Panc1 (cell line): Measurements from ENCODE around the gene MBD3. TPM values are rescaled to one million over a fixed set of nuclear protein-coding genes. Genes with fewer than 3 reads are reported as not detected.

Experiments used
- ATAC-seq: fragments of 200-7000 bp; cut with Tn5 transposase; 2 replicates; pipeline ENCODE4 v1.9.1; 2020; ENCODE audit warnings: mild to moderate bottlenecking, moderate library complexity
- BruUV-seq: library from RNA; stranded (reverse); fragments of 400-500 nt; replicated peaks from 2 replicates; lab custom pipeline; 2021; lab: Mats Ljungman, UMichigan
- CTCF ChIA-PET: fragments of 300-600 bp; sonication (Branson Sonifier 250); formaldehyde crosslinking; loops from one replicate; lab custom pipeline; 2022; ENCODE audit warnings: antibody characterized with exemption; lab: Charles Lee
- POLR2A ChIA-PET: fragments of 300-600 bp; sonication (Branson Sonifier 250); formaldehyde crosslinking; loops from one replicate; lab custom pipeline; 2022; ENCODE audit warnings: antibody characterized with exemption; lab: Charles Lee
- DNase-seq: peaks from one replicate; pipeline ENCODE4 v3.0.0-alpha.2; 2010; ENCODE audit warnings: low read depth, low spot score
- H3K27ac ChIP-seq: 2 replicates; pipeline ENCODE4 v1.5.1; 2011; ENCODE audit warnings: mild to moderate bottlenecking, low read length, inconsistent platforms
- H3K27me3 ChIP-seq: fragments of 200-500 bp; sonication (Bioruptor generic); 2 replicates; pipeline ENCODE4 v1.6.0; 2014; ENCODE audit warnings: low read length, inconsistent platforms; ENCODE audit not compliant: control insufficient read depth, insufficient read depth
- H3K36me3 ChIP-seq: fragments of 200-500 bp; sonication (Bioruptor generic); 2 replicates; pipeline ENCODE4 v1.5.1; 2014; ENCODE audit warnings: inconsistent platforms, mild to moderate bottlenecking, low read length, moderate library complexity; ENCODE audit not compliant: control insufficient read depth, insufficient read depth
- H3K4me1 ChIP-seq: 2 replicates; pipeline ENCODE4 v1.5.1; 2011; ENCODE audit warnings: inconsistent platforms, mild to moderate bottlenecking, low read length, moderate library complexity; ENCODE audit not compliant: control insufficient read depth, insufficient read depth
- H3K4me3 ChIP-seq, 2 experiments: 2 replicates each; pipeline ENCODE4 v1.5.1; 2011 to 2012; ENCODE audit warnings: low read depth in 2 of 2, low read length in 2 of 2, mild to moderate bottlenecking in 2 of 2, inconsistent platforms in 1 of 2, moderate library complexity in 1 of 2
- H3K9me3 ChIP-seq: fragments of 200-500 bp; sonication (Bioruptor generic); 2 replicates; pipeline ENCODE4 v1.5.1; 2014; ENCODE audit warnings: low read depth, mild to moderate bottlenecking, inconsistent platforms, low read length, moderate library complexity; ENCODE audit not compliant: control insufficient read depth, insufficient read depth
- POLR2AphosphoS5 ChIP-seq: IDR thresholded peaks from 2 replicates; pipeline ENCODE4 v1.6.1; 2012; ENCODE audit warnings: mild to moderate bottlenecking, low read depth, low read length, moderate library complexity
- SIN3A ChIP-seq: IDR thresholded peaks from 2 replicates; pipeline ENCODE4 v1.6.1; 2012; ENCODE audit warnings: low read depth, mild to moderate bottlenecking, low read length, moderate library complexity, borderline replicate concordance; ENCODE audit not compliant: insufficient read depth
- TCF7L2 ChIP-seq: IDR thresholded peaks from 2 replicates; pipeline ENCODE4 v1.6.1; 2011; ENCODE audit warnings: mild to moderate bottlenecking, low read depth, low read length, inconsistent platforms
- in situ Hi-C: cut with HindIII; loops from 2 replicates; pipeline ENCODE4 v1.10.0; 2016; ENCODE audit warnings: low sequenced_read_pairs, low pct_unique_long_range_greater_than_20kb
- intact Hi-C: fragments of 100-400 bp; cut with micrococcal nuclease; formaldehyde crosslinking; loops from one replicate; pipeline ENCODE4 v1.10.0; 2022; ENCODE audit not compliant: unreplicated experiment
- total RNA-seq: library from RNA; stranded (reverse); gene quantifications from one replicate; pipeline ENCODE4 v1.2.1, GENCODE V29; 2021; ENCODE audit not compliant: unreplicated experiment
- TF ChIP-seq, protein P1 (sequence below): fragments of 450-650 bp; IDR thresholded peaks from 2 replicates; pipeline ENCODE4 v1.5.1; 2017; ENCODE audit warnings: mild to moderate bottlenecking
- TF ChIP-seq, protein P2 (sequence below), 2 experiments: IDR thresholded peaks; 2 replicates each; pipeline ENCODE4 v1.6.1; 2011 to 2012; ENCODE audit warnings: low read depth in 2 of 2, control low read depth in 1 of 2, low read length in 1 of 2, mild to moderate bottlenecking in 1 of 2, moderate library complexity in 1 of 2; ENCODE audit not compliant: insufficient read depth in 1 of 2

Gene MBD3
- total RNA-seq, 1 experiment from 2014 or later = 139 TPM

DNA sequence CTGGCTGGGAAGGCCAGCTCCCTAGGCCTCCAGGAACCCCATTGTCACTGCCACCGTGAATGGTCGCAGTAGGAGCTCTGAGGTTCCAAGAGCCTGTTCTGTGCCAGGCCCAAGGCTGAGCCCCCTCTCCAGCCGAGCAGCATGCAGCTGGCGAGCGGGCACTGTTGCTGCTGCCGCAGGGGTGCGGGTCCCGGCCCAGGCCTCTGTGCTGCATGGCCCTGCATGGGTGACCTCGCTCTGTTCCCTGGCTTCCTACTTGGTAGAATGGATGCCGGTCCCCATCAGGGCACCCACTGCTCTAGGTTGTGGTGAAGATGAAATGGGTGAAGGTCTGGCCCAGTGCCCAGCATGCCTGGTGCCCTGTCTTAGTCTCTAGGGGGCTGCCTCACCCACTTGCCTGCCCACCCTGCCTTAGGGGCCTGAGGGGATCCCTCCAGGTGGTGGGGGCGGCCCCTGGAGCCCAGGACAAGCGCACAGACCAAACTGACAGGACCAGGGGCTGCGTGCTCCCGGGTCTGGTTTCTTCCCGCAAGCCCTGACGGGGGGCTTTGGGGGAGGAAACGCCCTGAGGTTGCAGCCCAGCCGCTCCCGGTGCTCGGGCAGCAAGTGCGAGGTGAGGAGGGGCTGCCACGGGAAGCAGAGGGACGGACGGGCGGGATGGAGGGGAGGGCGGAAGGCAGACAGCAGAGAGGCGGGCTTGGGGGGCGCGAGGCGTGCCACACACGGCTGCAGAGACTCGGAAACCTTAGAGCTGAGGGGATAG is 21.3 kb upstream of the MBD3 start:
- DNase-seq (no peak), ATAC-seq (no peak)
- Histone ChIP-seq H3K4me3 (no peak overlapping the region), H3K4me1 (peaks cover 10% of the 10 kb centered on the region), H3K27me3 (no peaks in the 10 kb centered on the region), H3K9me3 (no peaks in the 10 kb centered on the region), H3K27ac (no peak overlapping the region), H3K36me3 (no peaks in the 10 kb centered on the region)
- CTCF ChIA-PET = no interaction called here
- TF ChIP-seq SIN3A (no peak), TCF7L2 (no peak), POLR2AphosphoS5 (no peak)
- TF ChIP-seq, protein P1, sequence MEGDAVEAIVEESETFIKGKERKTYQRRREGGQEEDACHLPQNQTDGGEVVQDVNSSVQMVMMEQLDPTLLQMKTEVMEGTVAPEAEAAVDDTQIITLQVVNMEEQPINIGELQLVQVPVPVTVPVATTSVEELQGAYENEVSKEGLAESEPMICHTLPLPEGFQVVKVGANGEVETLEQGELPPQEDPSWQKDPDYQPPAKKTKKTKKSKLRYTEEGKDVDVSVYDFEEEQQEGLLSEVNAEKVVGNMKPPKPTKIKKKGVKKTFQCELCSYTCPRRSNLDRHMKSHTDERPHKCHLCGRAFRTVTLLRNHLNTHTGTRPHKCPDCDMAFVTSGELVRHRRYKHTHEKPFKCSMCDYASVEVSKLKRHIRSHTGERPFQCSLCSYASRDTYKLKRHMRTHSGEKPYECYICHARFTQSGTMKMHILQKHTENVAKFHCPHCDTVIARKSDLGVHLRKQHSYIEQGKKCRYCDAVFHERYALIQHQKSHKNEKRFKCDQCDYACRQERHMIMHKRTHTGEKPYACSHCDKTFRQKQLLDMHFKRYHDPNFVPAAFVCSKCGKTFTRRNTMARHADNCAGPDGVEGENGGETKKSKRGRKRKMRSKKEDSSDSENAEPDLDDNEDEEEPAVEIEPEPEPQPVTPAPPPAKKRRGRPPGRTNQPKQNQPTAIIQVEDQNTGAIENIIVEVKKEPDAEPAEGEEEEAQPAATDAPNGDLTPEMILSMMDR = no peak
- TF ChIP-seq, protein P2, sequence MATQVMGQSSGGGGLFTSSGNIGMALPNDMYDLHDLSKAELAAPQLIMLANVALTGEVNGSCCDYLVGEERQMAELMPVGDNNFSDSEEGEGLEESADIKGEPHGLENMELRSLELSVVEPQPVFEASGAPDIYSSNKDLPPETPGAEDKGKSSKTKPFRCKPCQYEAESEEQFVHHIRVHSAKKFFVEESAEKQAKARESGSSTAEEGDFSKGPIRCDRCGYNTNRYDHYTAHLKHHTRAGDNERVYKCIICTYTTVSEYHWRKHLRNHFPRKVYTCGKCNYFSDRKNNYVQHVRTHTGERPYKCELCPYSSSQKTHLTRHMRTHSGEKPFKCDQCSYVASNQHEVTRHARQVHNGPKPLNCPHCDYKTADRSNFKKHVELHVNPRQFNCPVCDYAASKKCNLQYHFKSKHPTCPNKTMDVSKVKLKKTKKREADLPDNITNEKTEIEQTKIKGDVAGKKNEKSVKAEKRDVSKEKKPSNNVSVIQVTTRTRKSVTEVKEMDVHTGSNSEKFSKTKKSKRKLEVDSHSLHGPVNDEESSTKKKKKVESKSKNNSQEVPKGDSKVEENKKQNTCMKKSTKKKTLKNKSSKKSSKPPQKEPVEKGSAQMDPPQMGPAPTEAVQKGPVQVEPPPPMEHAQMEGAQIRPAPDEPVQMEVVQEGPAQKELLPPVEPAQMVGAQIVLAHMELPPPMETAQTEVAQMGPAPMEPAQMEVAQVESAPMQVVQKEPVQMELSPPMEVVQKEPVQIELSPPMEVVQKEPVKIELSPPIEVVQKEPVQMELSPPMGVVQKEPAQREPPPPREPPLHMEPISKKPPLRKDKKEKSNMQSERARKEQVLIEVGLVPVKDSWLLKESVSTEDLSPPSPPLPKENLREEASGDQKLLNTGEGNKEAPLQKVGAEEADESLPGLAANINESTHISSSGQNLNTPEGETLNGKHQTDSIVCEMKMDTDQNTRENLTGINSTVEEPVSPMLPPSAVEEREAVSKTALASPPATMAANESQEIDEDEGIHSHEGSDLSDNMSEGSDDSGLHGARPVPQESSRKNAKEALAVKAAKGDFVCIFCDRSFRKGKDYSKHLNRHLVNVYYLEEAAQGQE (IDR thresholded peaks at IDR 0.05; ENCODE audit: insufficient read depth in 1 of 2, low read depth in 2 of 2, low read length in 1 of 2) = no peak
- BruUV-seq = no TSS peak
- intact Hi-C loops (no loop called here), in situ Hi-C loops (no loop called here)
- POLR2A ChIA-PET = no interaction called here

DNA sequence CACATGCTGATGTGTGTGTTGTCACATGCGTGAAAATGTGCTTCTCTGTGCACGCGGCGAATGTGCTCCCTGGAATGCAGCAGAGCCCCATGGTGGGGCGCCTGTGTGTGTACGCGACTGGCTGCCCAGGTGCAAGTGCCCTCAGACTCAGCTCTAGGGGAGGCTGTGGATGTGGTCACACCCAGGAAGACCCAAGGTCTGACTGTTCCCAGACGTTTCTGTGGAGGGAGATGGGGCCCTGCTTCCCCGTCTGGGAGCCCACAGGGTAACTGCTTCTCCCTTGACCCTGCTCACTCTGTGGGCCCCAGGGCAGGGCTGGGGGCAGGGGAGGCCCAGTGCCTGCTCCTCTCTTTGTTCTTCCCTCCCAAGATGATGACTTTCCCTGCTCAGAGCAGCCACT is 20.5 kb upstream of the MBD3 start:
- Histone ChIP-seq H3K4me3 (no peak overlapping the region), H3K9me3 (no peaks in the 10 kb centered on the region), H3K4me1 (peaks cover 17% of the 10 kb centered on the region), H3K27ac (no peak overlapping the region), H3K36me3 (no peaks in the 10 kb centered on the region), H3K27me3 (no peaks in the 10 kb centered on the region)
- ChIA-PET POLR2A (no interaction called here), CTCF (interaction anchor here (0.5 to 0.6 kb wide), 2 partner anchors 59 to 67 kb away, joined by 3 read pairs; no protein-coding TSS in a partner anchor)
- TF ChIP-seq, protein P1 = no peak
- TF ChIP-seq POLR2AphosphoS5 (no peak), SIN3A (no peak), TCF7L2 (no peak)
- TF ChIP-seq, protein P2 (IDR thresholded peaks at IDR 0.05; ENCODE audit: insufficient read depth in 1 of 2, low read depth in 2 of 2, low read length in 1 of 2) = no peak
- DNase-seq (no peak), ATAC-seq (no peak)
- in situ Hi-C loops (no loop called here), intact Hi-C loops (no loop called here)
- BruUV-seq = no TSS peak
